ENCODE results near the gene ITPR3. TPM values are rescaled to one million over a fixed set of nuclear protein-coding genes. Genes with fewer than 3 reads are reported as not detected.

Gene ITPR3
- total and polyA plus RNA-seq, 2 of the 13 experiments (the other 11 are each of a cell fraction or from before 2014, with no cell fraction given): 3.8 to 21.4 TPM

GRCh38 chr6:33589731-33590530 lies 31.2 kb upstream of the ITPR3 start (continued):
- no peak for TF ChIP-seq ZBTB40 (IDR thresholded peaks at IDR 0.05)
- TF ChIP-seq ZBTB40 (CRISPR knock-in tag; IDR thresholded peaks at IDR 0.05): no peak
- no peak for TF ChIP-seq TEAD2 (CRISPR knock-in tag; IDR thresholded peaks at IDR 0.05)
- no peak for TF ChIP-seq ZNF260 (CRISPR knock-in tag; IDR thresholded peaks at IDR 0.05; ENCODE audit: borderline replicate concordance, low read depth)
- peak; percentile 19; the same call in 1 of the 2 replicates for TF ChIP-seq MEIS1 (CRISPR knock-in tag; IDR thresholded peaks at IDR 0.05; ENCODE audit: borderline replicate concordance)
- peak; percentile 73; the same call in 1 of the 2 replicates for TF ChIP-seq MEF2D (CRISPR knock-in tag; IDR thresholded peaks at IDR 0.05)
- TF ChIP-seq SP5 (CRISPR knock-in tag; IDR thresholded peaks at IDR 0.05; ENCODE audit: borderline replicate concordance, low read depth): peak; percentile 59; the same call in 1 of the 2 replicates
- no peak for TF ChIP-seq CENPBD1 (CRISPR knock-in tag; IDR thresholded peaks at IDR 0.05; ENCODE audit: borderline replicate concordance, low read depth)
- TF ChIP-seq SOX6 (IDR thresholded peaks at IDR 0.05): no peak
- peak; percentile 66; the same call in 1 of the 2 replicates for TF ChIP-seq SOX6 (CRISPR knock-in tag; IDR thresholded peaks at IDR 0.05)
- 0 out of 2 replicates have a peak, but pooled peaks have one; percentile 37 for TF ChIP-seq GTF3A (CRISPR knock-in tag; conservative IDR thresholded peaks at IDR 0.05)
- peak; percentile 63; the same call in 1 of the 2 replicates for TF ChIP-seq ZFP91 (CRISPR knock-in tag; IDR thresholded peaks at IDR 0.05; ENCODE audit: borderline replicate concordance)
- no peak for TF ChIP-seq REL (CRISPR knock-in tag; conservative IDR thresholded peaks at IDR 0.05)
- peak; percentile 34; the same call in 1 of the 2 replicates for TF ChIP-seq MIER3 (CRISPR knock-in tag; IDR thresholded peaks at IDR 0.05; ENCODE audit: borderline replicate concordance)
- TF ChIP-seq PLRG1 (conservative IDR thresholded peaks at IDR 0.05): no peak
- TF ChIP-seq SRSF1 (optimal IDR thresholded peaks at IDR 0.05; ENCODE audit: low read depth, low read length): no peak
- peak; percentile 27; the same call in 1 of the 2 replicates for TF ChIP-seq POLR2AphosphoS5 (IDR thresholded peaks at IDR 0.05; ENCODE audit: low read depth, low read length)
- TF ChIP-seq ARID2 (CRISPR knock-in tag; IDR thresholded peaks at IDR 0.05; ENCODE audit: borderline replicate concordance): no peak
- TF ChIP-seq ZNF777 (CRISPR knock-in tag; IDR thresholded peaks at IDR 0.05): no peak

Measured in HepG2 (cell line).